GM10266 (cell line): ENCODE data around the gene PXN.

Source experiments
- DNase-seq: peaks from one replicate; pipeline ENCODE4 v3.0.0; 2012; ENCODE audit errors: extremely low spot score
- TF ChIP-seq, protein P1 (sequence below): IDR thresholded peaks from 2 replicates; pipeline ENCODE4 v1.5.1; 2012; ENCODE audit warnings: mild to moderate bottlenecking, low read depth; ENCODE audit not compliant: control insufficient read depth, insufficient read depth; ENCODE audit errors: missing control alignments

The PXN gene

DNA sequence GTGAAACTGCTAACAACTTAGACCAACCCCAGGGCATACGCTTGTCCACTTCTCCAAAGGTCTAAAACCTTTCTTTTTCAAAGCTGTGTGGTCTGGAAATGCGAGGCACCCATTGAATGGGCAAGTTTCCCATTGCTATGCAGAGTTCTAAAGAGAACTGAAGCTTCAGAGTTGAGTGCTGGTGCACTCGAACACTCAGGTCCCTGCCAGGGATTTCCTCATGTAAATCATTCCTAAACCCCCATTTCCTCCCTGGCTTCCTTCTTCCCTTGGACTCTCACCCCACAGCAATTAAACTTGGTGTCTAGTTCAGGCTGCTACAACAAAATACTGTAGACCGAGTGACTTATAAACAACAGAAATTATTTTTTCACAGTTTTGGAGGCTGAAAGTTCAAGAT lies 2.2 kb upstream of the PXN start:
- TF ChIP-seq, protein P1, sequence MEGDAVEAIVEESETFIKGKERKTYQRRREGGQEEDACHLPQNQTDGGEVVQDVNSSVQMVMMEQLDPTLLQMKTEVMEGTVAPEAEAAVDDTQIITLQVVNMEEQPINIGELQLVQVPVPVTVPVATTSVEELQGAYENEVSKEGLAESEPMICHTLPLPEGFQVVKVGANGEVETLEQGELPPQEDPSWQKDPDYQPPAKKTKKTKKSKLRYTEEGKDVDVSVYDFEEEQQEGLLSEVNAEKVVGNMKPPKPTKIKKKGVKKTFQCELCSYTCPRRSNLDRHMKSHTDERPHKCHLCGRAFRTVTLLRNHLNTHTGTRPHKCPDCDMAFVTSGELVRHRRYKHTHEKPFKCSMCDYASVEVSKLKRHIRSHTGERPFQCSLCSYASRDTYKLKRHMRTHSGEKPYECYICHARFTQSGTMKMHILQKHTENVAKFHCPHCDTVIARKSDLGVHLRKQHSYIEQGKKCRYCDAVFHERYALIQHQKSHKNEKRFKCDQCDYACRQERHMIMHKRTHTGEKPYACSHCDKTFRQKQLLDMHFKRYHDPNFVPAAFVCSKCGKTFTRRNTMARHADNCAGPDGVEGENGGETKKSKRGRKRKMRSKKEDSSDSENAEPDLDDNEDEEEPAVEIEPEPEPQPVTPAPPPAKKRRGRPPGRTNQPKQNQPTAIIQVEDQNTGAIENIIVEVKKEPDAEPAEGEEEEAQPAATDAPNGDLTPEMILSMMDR: no peak
- DNase-seq: no peak

DNA sequence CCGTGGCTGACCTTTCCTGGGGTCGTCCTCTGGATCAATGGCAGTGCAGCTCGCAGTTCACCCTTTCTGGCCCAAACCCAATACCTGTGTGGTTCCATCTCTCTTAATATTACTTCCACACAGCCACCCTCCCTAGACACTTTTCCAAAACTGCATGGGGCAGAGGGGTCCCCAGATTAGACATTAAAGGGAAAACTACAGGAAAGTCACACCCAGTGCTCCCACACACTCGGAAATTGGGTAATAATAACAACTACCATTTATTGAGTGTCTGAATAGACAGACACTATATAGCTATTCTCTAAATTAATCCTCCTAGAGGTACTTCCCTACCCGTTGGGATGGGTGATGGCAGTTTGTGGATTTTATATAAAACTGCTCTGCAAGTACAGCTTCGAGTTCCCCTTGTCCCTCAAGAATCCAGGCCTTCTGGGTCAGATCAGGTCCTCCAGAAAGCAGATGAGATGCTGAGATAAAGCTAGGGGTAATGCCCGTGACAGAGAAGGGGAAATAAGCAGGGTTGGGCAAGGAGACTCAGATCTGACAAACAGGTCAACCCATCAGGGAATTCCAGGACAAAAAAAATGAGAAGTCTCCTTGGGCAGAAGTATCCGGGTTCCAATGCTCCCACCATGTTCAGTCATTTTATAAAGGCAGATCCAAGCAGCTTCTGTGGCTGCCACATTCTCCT lies 795 bp upstream of the PXN start:
- TF ChIP-seq, protein P1: no peak
- no peak for DNase-seq

DNA sequence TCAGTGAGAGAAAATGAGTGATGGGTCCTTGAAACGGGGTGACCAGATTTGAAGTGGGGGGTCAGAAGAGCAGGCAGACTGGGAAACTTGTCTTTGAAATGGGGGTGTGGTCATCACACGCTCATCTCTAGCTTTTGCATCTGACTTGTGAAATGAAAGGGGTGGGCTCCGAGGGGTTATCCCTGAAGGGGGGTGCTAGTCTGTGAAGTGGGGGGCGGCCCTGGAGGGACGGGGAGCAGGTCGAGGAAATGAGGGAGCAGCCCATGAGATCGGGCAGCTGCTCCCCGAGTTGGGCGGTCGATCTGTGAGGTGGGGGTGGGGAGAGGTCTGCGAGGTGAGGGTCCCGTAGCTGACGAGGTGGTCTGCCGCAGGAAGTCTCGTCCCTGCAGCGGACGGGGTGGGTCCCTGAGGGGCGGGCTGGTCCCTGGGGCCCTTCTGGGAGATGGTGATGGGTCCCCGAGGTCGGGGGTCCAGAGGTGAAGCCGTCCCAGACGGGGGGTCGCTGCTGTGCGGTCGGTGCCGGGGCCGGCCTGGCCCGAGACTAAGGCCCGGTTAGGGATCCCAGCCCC lies 542 bp downstream of the PXN start:
- no peak for DNase-seq
- TF ChIP-seq, protein P1: no peak

DNA sequence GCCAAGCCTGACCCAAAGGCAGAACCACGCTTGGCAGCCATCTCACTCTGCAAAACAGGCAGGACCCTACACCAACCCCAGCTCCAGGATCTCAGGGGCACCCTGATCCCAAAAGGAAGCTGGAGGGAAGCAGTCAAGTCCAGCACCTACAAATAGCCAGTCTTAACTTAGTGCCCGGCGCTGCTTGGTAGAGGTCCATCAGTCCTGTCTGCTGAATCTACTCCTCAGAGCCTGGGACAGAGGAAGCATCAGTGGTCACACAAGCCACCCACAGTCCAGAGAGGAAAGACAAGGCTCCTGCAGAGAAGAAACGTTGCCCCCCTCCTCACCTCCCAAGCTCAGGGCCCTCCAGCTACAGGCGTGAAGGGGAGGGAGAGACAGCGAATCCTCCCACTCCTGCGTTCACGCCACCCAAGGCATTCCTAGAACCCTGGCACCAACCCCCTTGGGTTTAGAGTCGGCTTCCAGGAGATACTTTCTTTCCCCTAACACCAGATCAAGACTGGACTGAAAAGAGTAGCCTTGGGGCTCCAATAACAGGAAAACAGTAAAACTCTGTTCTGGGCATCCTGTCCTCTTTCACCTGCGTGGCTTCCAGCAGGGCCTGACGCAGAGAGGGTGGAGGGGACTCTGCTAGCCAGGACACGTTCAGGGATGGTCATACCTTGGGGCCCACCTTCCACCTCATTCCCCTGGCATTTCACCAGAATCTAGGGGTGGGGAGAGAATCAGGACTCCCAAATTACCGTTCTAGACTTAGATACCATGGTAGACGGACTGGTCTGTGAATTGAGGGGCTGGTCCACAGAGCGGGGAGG lies 1.2 kb downstream of the PXN start:
- no peak for DNase-seq
- TF ChIP-seq, protein P1: no peak

DNA sequence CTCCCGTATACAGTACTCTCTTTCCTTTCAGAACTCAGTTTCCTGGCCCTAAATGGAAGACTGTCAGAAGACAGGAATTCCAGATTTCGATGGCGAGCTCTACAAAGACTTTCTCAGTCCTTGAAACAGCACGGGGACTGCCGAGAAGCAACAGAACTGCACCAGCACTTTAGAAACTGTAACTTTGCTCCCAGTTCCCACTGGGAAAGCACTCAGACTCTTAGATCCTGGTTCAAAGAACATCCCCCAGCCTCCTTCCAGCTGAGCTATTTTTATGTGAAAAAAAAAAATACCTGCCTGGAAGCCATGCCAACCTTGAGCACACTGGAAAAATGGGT lies 1.8 kb downstream of the PXN start:
- DNase-seq: no peak
- TF ChIP-seq, protein P1: no peak

DNA sequence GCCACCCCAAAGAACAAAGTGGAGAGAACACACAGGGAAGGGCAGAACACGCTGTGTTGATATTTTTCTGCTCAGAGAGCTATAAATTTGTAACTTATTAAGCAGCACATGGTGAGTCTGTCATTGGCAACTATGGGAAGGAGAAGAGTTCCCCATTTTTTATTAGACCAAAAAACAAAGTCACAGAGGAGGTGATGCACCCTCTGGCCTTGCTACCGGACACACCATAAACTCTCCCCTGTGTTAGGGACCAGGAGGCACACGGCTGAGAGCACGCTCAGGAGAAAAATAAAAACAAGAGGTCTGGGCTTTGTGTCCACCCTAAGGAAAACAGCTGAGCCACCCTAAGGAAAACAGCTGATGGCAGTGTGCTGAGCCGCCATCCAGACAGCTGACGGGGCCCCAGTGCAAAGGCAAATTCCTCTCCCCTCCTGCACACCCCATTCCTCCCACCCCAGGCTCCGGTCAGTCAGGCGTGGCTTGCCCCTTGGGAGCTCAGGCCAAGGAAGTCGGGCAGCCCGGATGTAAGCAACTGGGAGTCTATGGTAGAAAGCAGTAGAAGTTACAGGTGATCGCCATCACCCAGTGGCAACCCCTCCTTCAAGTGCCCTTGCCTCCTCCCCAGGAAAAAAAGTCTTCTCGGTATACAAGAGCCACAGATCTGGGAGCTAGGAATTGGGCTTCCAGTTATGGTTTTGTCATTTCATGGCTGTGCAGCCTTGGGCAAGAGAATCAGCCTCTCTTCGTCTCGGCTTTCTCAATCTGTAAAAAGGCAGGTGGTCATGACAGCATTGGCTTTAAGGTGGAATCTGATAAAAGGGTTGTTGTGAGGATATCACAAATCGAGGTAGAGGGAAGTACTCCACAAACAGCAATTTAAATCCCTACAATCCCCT lies 2.4 kb downstream of the PXN start:
- no peak for DNase-seq
- TF ChIP-seq, protein P1: no peak
